Heart right ventricle (tissue), 16 donors: ENCODE data around the gene DLST. TPM values are rescaled to one million over a fixed set of nuclear protein-coding genes. Genes with fewer than 3 reads are reported as not detected.

Experiments
- ATAC-seq, 8 donors: fragments of 200-7000 bp; cut with Tn5 transposase; one replicate each; pipeline ENCODE4 v1.9.1; 2020; ENCODE audit warnings: mild to moderate bottlenecking in 8 of 8, moderate library complexity in 8 of 8, moderate number of reproducible peaks in 1 of 8
- DNase-seq, 2 donors: peaks; one replicate each; pipeline ENCODE4 v3.0.0-alpha.2; 2020
- H3K27ac ChIP-seq, 10 donors: fragments of 200-600 bp; sonication (generic) in 2 of 10; one replicate each; pipeline versions ENCODE4 v1.5.0 to v1.8.0; 2020 to 2022; ENCODE audit warnings: mild to moderate bottlenecking in 3 of 10
- H3K27me3 ChIP-seq, 7 donors: fragments of 200-600 bp; one replicate each; pipeline ENCODE4 v1.8.0; 2021 to 2022; ENCODE audit warnings: mild to moderate bottlenecking in 2 of 7
- H3K36me3 ChIP-seq, 9 donors: fragments of 200-600 bp; sonication (generic) in 1 of 9; one replicate each; pipeline versions ENCODE4 v1.5.0 to v1.8.0; 2020 to 2022; ENCODE audit warnings: mild to moderate bottlenecking in 2 of 9
- H3K4me1 ChIP-seq, 9 donors: fragments of 200-600 bp; sonication (generic) in 1 of 9; one replicate each; pipeline versions ENCODE4 v1.5.0 to v1.8.0; 2020 to 2022; ENCODE audit warnings: mild to moderate bottlenecking in 4 of 9
- H3K4me3 ChIP-seq, 10 donors: fragments of 200-600 bp; sonication (generic) in 2 of 10; one replicate each; pipeline versions ENCODE4 v1.5.0 to v1.8.0; 2020 to 2022; ENCODE audit warnings: mild to moderate bottlenecking in 7 of 10, moderate library complexity in 2 of 10
- H3K9me3 ChIP-seq, 11 donors: fragments of 200-600 bp in 10 of 11; sonication (generic) in 2 of 11; one replicate each; pipeline versions ENCODE4 v1.5.0 to v1.8.0; 2013 to 2022; ENCODE audit warnings: mild to moderate bottlenecking in 2 of 11, control low read depth in 1 of 11, moderate library complexity in 1 of 11
- WGBS, 2 donors: extraction: QIAGEN DNeasy Blood & Tissue Kit; methylation state at CpG; one replicate each; pipeline ENCODE4 v1.1.7; 2013; ENCODE audit warnings: inconsistent platforms in 1 of 2; 5-methylcytosine and 5-hydroxymethylcytosine counted together
- intact Hi-C, 10 donors: fragments of 100-400 bp; cut with DNase I; formaldehyde crosslinking; loops; one replicate each; pipeline versions ENCODE4 v1.11.1 to v1.14.2; 2022
- polyA plus RNA-seq, 2 donors: library from polyadenylated mRNA; stranded (reverse); fragments of 200-250 nt; gene quantifications; one replicate each; pipeline ENCODE4 v1.2.3, GENCODE V29; 2013
- total RNA-seq, 10 donors: library from RNA; stranded (reverse); fragmentation: NEBNext Ultra II Directional in 3 of 10; extraction: Animal tissue kit (Norgen Biotek cat#: 25700) in 3 of 10; gene quantifications; one replicate each; pipeline versions ENCODE4 v1.2.1 to v1.2.4, GENCODE V29; 2021 to 2023
- TF ChIP-seq, protein P1 (sequence below), 9 donors: fragments of 200-600 bp; sonication (generic) in 2 of 9; IDR thresholded peaks; one replicate each; pipeline versions ENCODE4 v1.5.0 to v1.8.0; 2021 to 2022; ENCODE audit warnings: antibody characterized with exemption in 9 of 9, mild to moderate bottlenecking in 5 of 9, moderate library complexity in 1 of 9
- donor health status: Arrhythmogenic right ventricular cardiomyopathy.
- donor health status: ischemic (EF 13 %, LVEDD 7.1; RV severe dilation, severe dysfunction).
- donor health status: healthy with polysubstance abuse.
- donor health status: DM: no; HTN: yes; CAD: no.
- donor health status: DM: no; HTN: no; CAD: no.
- donor health status: ischemic (EF 25% LVEDD 6.9; RV normal size, moderate dysfunction).
- donor health status: ischemic (EF 25% LVEDD 5.7; RV mildly dilated, moderate dysfunction).
- donor health status: healthy.
- donor health status: DM: yes; HTN: yes; CAD: no.
- donor health status: Ischemic cardiomyopathy.
- donor health status: ischemic (EF 35%, LVEDD 5.7; RV mildly dilated, moderate dysfunction).
- donor health status: nonischemic (EF 11% LVEDD 7.7; RV severe dilation, severe dysfunction).
- donor health status: DM: yes; HTN: yes; CAD: no.
- donor health status: PGD.
- donor health status: ischemic (EF 29% LVEDD 5.4; RV normal size, mild dysfunction).
- donor health status: nonischemic (EF 23%, LVEDD 6.1; RV moderate dilation, normal function).

DLST gene
- total and polyA plus RNA-seq, 12 donors = 52.5 to 273 (median 226) TPM

GRCh38 chr14:74835645-74836250 is 46.0 kb upstream of the DLST start:
- Histone ChIP-seq H3K4me1 (peaks cover 0 to 28% (median 0%) of the 10 kb centered on the region in 9 donors), H3K27me3 (no peaks in the 10 kb centered on the region), H3K27ac (peak overlapping the region in 1 of 10 donors; percentile 31), H3K9me3 (no peaks in the 10 kb centered on the region), H3K36me3 (peaks cover 0 to 67% (median 9%) of the 10 kb centered on the region in 9 donors), H3K4me3 (no peak overlapping the region)
- DNase-seq (no peak), ATAC-seq (no peak)
- TF ChIP-seq, protein P1, sequence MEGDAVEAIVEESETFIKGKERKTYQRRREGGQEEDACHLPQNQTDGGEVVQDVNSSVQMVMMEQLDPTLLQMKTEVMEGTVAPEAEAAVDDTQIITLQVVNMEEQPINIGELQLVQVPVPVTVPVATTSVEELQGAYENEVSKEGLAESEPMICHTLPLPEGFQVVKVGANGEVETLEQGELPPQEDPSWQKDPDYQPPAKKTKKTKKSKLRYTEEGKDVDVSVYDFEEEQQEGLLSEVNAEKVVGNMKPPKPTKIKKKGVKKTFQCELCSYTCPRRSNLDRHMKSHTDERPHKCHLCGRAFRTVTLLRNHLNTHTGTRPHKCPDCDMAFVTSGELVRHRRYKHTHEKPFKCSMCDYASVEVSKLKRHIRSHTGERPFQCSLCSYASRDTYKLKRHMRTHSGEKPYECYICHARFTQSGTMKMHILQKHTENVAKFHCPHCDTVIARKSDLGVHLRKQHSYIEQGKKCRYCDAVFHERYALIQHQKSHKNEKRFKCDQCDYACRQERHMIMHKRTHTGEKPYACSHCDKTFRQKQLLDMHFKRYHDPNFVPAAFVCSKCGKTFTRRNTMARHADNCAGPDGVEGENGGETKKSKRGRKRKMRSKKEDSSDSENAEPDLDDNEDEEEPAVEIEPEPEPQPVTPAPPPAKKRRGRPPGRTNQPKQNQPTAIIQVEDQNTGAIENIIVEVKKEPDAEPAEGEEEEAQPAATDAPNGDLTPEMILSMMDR (IDR thresholded peaks at IDR 0.05) = no peak
- intact Hi-C loops = no loop called here
- WGBS, 2 donors = 81 to 83% methylated on average over 7 of the region's 7 CpGs

- peak overlapping the region in 2 of 10 donors; percentile 31 to 75 for H3K27ac ChIP-seq
- ATAC-seq (no peak), DNase-seq (no peak)
- intact Hi-C loops = no loop called here
- TF ChIP-seq, protein P1 (IDR thresholded peaks at IDR 0.05) = no peak
- 82 to 89% methylated on average over 1 of the region's 1 CpG for WGBS, 2 donors
- no peaks in the 10 kb centered on the region for H3K9me3 ChIP-seq
- peaks cover 0 to 63% (median 4%) of the 10 kb centered on the region in 9 donors for H3K36me3 ChIP-seq
- H3K4me1 ChIP-seq = peaks cover 0 to 32% (median 0%) of the 10 kb centered on the region in 9 donors
- no peaks in the 10 kb centered on the region for H3K27me3 ChIP-seq
- no peak overlapping the region for H3K4me3 ChIP-seq
These were observed 45.3 kb upstream of the DLST start for GRCh38 chr14:74836251-74836960.

- H3K9me3 ChIP-seq = no peaks in the 10 kb centered on the region
- TF ChIP-seq, protein P1 (IDR thresholded peaks at IDR 0.05) = no peak
- H3K4me1 ChIP-seq = peaks cover 0 to 34% (median 2%) of the 10 kb centered on the region in 9 donors
- peak overlapping the region in 3 of 10 donors; percentile 20 to 28 (median 25) for H3K4me3 ChIP-seq
- DNase-seq = no peak
- 30 to 54% methylated on average over 2 of the region's 2 CpGs for WGBS, 2 donors
- peak overlapping the region in 8 of 10 donors; percentile 18 to 76 (median 56) for H3K27ac ChIP-seq
- H3K27me3 ChIP-seq = no peaks in the 10 kb centered on the region
- peak in 1 of 8 donors; percentile 38 for ATAC-seq
- H3K36me3 ChIP-seq = peaks cover 0 to 45% (median 4%) of the 10 kb centered on the region in 9 donors
- intact Hi-C loops = no loop called here
These were observed 43.5 kb upstream of the DLST start for GRCh38 chr14:74838166-74838565.

- ATAC-seq = no peak
- 82 to 90% methylated on average over 5 of the region's 5 CpGs for WGBS, 2 donors
These were observed 41.1 kb upstream of the DLST start for GRCh38 chr14:74840603-74841030.

More at GRCh38 chr14:74840603-74841030, 41.1 kb upstream of the DLST start:
- Histone ChIP-seq H3K27me3 (no peaks in the 10 kb centered on the region), H3K4me1 (peaks cover 0 to 39% (median 11%) of the 10 kb centered on the region in 9 donors), H3K27ac (no peak overlapping the region), H3K36me3 (peaks cover 0 to 25% (median 4%) of the 10 kb centered on the region in 9 donors), H3K4me3 (no peak overlapping the region), H3K9me3 (no peaks in the 10 kb centered on the region)
- intact Hi-C loops = no loop called here
- no peak for DNase-seq
- TF ChIP-seq, protein P1 (IDR thresholded peaks at IDR 0.05) = no peak
